ENCODE data around the gene CNIH3.

DNA sequence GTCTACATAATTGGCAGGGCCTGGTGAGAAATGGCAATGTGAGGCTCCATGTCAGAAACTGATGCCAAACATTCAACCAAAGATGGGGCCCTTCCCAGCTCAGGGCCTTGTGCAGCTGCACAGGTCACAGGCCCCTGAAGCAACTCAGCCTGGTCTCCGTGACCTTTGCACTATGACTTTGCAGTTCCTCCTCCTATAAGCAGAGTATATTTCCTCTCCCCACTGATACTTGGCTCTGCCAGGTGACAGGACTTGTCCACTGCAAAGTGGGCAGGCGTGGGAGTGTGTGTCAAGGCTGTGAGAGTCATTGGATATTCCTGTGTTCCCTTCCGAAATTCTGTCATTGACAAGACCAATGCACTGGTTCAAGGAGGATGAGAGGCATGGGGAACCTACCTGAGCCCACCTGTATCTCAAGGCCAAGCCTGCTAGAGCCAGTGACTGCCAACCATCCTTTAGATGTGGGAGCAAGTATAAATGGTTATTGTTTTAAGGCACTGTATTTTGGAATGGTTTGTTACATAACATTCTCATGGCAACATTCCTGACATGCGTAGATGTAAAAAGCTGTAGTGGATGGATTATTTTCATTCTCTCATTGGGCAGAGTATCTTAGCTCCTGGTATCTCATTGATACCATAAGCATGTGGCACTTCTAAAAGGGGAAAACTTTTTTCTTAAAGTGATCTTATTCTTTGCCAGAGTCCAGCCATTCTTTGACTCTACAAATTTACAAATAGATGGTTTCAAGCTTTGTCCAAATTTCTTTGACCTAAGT is 75.2 kb downstream of the CNIH3 start:
- TF ChIP-seq ISL1 (CRISPR knock-in tag; IDR thresholded peaks at IDR 0.05) (no peak), OSR1 (CRISPR knock-in tag; IDR thresholded peaks at IDR 0.05) (no peak), PATZ1 (CRISPR knock-in tag; IDR thresholded peaks at IDR 0.05; ENCODE audit: borderline replicate concordance) (no peak), CSRNP3 (CRISPR knock-in tag; IDR thresholded peaks at IDR 0.05) (no peak), ZC3H10 (CRISPR knock-in tag; IDR thresholded peaks at IDR 0.05) (no peak), ZNF8 (CRISPR knock-in tag; IDR thresholded peaks at IDR 0.05) (no peak), ARNTL (CRISPR knock-in tag; IDR thresholded peaks at IDR 0.05; ENCODE audit: borderline replicate concordance, low read depth) (no peak), ZNF565 (CRISPR knock-in tag; conservative IDR thresholded peaks at IDR 0.05; ENCODE audit: low read depth) (no peak), TOX (CRISPR knock-in tag; IDR thresholded peaks at IDR 0.05; ENCODE audit: borderline replicate concordance) (no peak), SNAI2 (CRISPR knock-in tag; IDR thresholded peaks at IDR 0.05) (no peak), ZFP30 (CRISPR knock-in tag; IDR thresholded peaks at IDR 0.05) (no peak), PPARA (CRISPR knock-in tag; IDR thresholded peaks at IDR 0.05; ENCODE audit: borderline replicate concordance) (no peak)
- TF ChIP-seq, protein P1, sequence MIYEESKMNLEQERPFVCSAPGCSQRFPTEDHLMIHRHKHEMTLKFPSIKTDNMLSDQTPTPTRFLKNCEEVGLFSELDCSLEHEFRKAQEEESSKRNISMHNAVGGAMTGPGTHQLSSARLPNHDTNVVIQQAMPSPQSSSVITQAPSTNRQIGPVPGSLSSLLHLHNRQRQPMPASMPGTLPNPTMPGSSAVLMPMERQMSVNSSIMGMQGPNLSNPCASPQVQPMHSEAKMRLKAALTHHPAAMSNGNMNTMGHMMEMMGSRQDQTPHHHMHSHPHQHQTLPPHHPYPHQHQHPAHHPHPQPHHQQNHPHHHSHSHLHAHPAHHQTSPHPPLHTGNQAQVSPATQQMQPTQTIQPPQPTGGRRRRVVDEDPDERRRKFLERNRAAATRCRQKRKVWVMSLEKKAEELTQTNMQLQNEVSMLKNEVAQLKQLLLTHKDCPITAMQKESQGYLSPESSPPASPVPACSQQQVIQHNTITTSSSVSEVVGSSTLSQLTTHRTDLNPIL (CRISPR knock-in tag; IDR thresholded peaks at IDR 0.05; ENCODE audit: low read depth), result no peak

Data from SK-N-SH treated with all-trans-retinoic acid at 6 μM for 48 hours (cell line).